IPS DF 6.9 (cell line): Measurements from ENCODE around the gene SLCO1A2.

ENCODE experiments used
- DNase-seq: peaks from one replicate; pipeline ENCODE4 v3.0.0-alpha.2; 2013; ENCODE audit warnings: low read depth, low spot score
- H3K27ac ChIP-seq: one replicate; pipeline ENCODE4 v1.5.1; 2013; ENCODE audit warnings: low read length, control low read depth
- H3K27me3 ChIP-seq: 2 replicates; pipeline ENCODE4 v1.6.1; 2013; ENCODE audit warnings: mild to moderate bottlenecking, low read length; ENCODE audit not compliant: control insufficient read depth, insufficient read depth
- H3K36me3 ChIP-seq: 2 replicates; pipeline ENCODE4 v1.6.1; 2013; ENCODE audit warnings: low read length; ENCODE audit not compliant: control insufficient read depth, insufficient read depth
- H3K4me1 ChIP-seq: 2 replicates; pipeline ENCODE4 v1.6.1; 2013; ENCODE audit warnings: low read length; ENCODE audit not compliant: control insufficient read depth, insufficient read depth
- H3K4me3 ChIP-seq: 2 replicates; pipeline ENCODE4 v1.5.1; 2013; ENCODE audit warnings: mild to moderate bottlenecking, low read length
- H3K9me3 ChIP-seq: 2 replicates; pipeline ENCODE4 v1.6.1; 2013; ENCODE audit warnings: low read length, inconsistent platforms; ENCODE audit not compliant: control insufficient read depth, insufficient read depth
- whole genome bisulfite sequencing: extraction: QIAGEN DNeasy Blood & Tissue Kit; methylation state at CpG from one replicate; pipeline ENCODE4 v1.1.7; 2013; ENCODE audit warnings: mixed read lengths, missing lambda C conversion rate; ENCODE audit not compliant: insufficient read length, insufficient coverage; 5-methylcytosine and 5-hydroxymethylcytosine counted together

Gene SLCO1A2

DNA sequence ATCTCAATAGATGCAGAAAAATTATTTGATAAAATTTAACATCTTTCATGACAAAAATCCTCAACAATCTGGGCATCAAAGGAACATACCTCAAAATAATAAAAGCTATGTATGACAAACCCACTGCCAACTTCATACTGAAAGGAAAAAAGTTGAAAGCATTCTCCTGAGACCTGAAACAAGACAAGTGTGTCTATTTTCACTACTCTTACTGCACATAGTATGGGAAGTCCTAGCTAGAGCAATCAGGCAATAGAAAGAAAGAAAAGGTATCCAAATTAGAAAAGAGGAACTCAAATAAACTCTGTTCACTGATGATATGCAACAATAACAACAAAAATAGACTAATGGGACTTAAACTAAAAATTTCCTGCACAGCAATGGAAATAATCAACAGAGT lies 113.6 kb downstream of the SLCO1A2 start:
- DNase-seq = no peak
- no peaks in the 10 kb centered on the region for H3K9me3 ChIP-seq
- H3K4me1 ChIP-seq = no peaks in the 10 kb centered on the region
- H3K36me3 ChIP-seq = no peaks in the 10 kb centered on the region
- no peak overlapping the region for H3K27ac ChIP-seq
- H3K27me3 ChIP-seq = no peaks in the 10 kb centered on the region
- H3K4me3 ChIP-seq = no peak overlapping the region

GRCh38 chr12:21220266-21220665 lies 114.5 kb downstream of the SLCO1A2 start:
- Histone ChIP-seq H3K27ac (no peak overlapping the region), H3K4me3 (no peak overlapping the region), H3K9me3 (no peaks in the 10 kb centered on the region), H3K27me3 (no peaks in the 10 kb centered on the region), H3K36me3 (no peaks in the 10 kb centered on the region), H3K4me1 (no peaks in the 10 kb centered on the region)
- no CpG with 5 or more reads among the region's 3 CpGs for WGBS
- no peak for DNase-seq

DNA sequence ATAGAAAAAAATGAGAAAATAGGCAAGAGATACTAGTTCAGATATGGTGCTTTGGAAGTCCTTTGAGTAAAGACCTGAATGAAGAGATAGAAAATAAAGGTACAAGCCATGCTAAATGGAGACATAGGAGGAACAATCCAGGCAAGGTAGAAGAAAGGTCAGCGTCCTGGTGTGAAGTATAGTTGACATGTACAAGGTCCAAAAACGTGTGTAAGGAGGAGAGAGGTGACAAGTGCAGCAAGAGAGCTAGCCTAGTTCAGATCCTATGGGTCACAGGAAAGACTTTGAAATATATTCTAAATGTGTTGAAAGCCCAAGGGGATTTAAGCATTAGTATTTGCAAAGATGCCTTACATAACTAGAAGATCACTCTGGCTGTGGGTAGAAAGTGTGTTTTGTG lies 115.5 kb downstream of the SLCO1A2 start:
- H3K4me1 ChIP-seq = no peaks in the 10 kb centered on the region
- H3K27me3 ChIP-seq = no peaks in the 10 kb centered on the region
- H3K9me3 ChIP-seq = no peaks in the 10 kb centered on the region
- no peak for DNase-seq
- WGBS = no CpG with 5 or more reads among the region's 2 CpGs
- no peak overlapping the region for H3K4me3 ChIP-seq
- no peak overlapping the region for H3K27ac ChIP-seq
- no peaks in the 10 kb centered on the region for H3K36me3 ChIP-seq
